Uterus (tissue), 2 donors: ENCODE data around the gene LRP8.

ENCODE experiments used
- POLR2A ChIP-seq, 2 donors: fragments of 450-650 bp; IDR thresholded peaks; one replicate each; pipeline ENCODE4 v1.6.1; 2016; ENCODE audit warnings: antibody characterized with exemption in 2 of 2, mild to moderate bottlenecking in 1 of 2, moderate library complexity in 1 of 2
- TF ChIP-seq, protein P1 (sequence below), 4 experiments: fragments of 200-600 bp in 2 of 4; fragments of 450-650 bp in 2 of 4; sonication (generic) in 2 of 4; IDR thresholded peaks; one replicate each; pipeline ENCODE4 v1.5.1; 2016 to 2019; ENCODE audit warnings: antibody characterized with exemption in 4 of 4, mild to moderate bottlenecking in 2 of 4, moderate library complexity in 1 of 4

DNA sequence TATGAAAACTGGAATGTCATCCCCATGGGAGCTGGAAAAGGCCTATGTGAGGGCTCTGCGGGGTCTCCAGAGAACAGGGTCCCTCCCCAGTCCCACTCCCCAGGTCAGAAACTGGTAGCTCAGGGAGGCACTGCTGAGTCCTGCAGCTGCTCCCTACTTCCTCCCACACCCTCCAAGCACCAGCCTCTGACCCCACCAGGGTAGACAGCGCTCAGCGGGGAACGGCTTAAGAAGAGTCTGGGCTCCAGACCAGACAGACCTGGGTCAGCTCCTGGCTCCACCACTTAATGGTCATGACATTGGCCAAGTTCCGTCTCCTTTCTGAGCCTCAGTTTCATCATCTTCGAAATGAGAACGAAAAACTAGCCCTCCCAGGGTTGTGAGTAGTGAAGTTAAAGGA is 7.2 kb downstream of the LRP8 start:
- TF ChIP-seq POLR2A (IDR thresholded peaks at IDR 0.05): no peak
- TF ChIP-seq, protein P1, sequence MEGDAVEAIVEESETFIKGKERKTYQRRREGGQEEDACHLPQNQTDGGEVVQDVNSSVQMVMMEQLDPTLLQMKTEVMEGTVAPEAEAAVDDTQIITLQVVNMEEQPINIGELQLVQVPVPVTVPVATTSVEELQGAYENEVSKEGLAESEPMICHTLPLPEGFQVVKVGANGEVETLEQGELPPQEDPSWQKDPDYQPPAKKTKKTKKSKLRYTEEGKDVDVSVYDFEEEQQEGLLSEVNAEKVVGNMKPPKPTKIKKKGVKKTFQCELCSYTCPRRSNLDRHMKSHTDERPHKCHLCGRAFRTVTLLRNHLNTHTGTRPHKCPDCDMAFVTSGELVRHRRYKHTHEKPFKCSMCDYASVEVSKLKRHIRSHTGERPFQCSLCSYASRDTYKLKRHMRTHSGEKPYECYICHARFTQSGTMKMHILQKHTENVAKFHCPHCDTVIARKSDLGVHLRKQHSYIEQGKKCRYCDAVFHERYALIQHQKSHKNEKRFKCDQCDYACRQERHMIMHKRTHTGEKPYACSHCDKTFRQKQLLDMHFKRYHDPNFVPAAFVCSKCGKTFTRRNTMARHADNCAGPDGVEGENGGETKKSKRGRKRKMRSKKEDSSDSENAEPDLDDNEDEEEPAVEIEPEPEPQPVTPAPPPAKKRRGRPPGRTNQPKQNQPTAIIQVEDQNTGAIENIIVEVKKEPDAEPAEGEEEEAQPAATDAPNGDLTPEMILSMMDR (IDR thresholded peaks at IDR 0.05): no peak
